K562 (cell line): ENCODE data around the gene DPH5. TPM values are rescaled to one million over a fixed set of nuclear protein-coding genes. Genes with fewer than 3 reads are reported as not detected.

Experiments used
- FOXK2 ChIP-seq, 2 experiments: fragments of 450-650 bp; IDR thresholded peaks in 1 of 2; conservative IDR thresholded peaks in 1 of 2; 2 replicates each; pipeline ENCODE4 v1.6.1; 2016; ENCODE audit warnings: low read depth in 2 of 2, mild to moderate bottlenecking in 1 of 2
- RERE ChIP-seq: sonication (generic); formaldehyde crosslinking; IDR thresholded peaks from 2 replicates; pipeline ENCODE4 v1.8.0; 2023; ENCODE audit warnings: missing genetic modification reagents, mild to moderate bottlenecking, borderline replicate concordance
- ZBTB17 ChIP-seq: fragments of 450-650 bp; formaldehyde crosslinking; IDR thresholded peaks from 2 replicates; pipeline ENCODE4 v1.4.0; 2020; ENCODE audit warnings: mild to moderate bottlenecking
- polyA plus RNA-seq, 8 experiments: library from polyadenylated mRNA; depleted of rRNA in 4 of 8; stranded (reverse) in 5 of 8; unstranded in 3 of 8; fragments of >200 nt; fragmentation: Nextera tagmentation in 2 of 8; fragmentation: Illumina TruSeq in 1 of 8; extraction: Ambion mirVana in 2 of 8; extraction: Trizol in 1 of 8; gene quantifications; 2 replicates each; pipeline versions ENCODE4 v1.2.1 to v1.2.3, GENCODE V29; 2011 to 2014; ENCODE audit warnings: inconsistent platforms in 1 of 8, missing spikeins in 1 of 8
- total RNA-seq, 7 experiments: library from RNA; depleted of rRNA in 6 of 7; stranded (reverse); fragments of >200 nt in 6 of 7; fragmentation: Illumina TruSeq in 2 of 7; extraction: Trizol in 2 of 7; gene quantifications; 2 replicates each; pipeline versions ENCODE4 v1.2.1 to v1.2.3, GENCODE V29; 2011 to 2021; ENCODE audit warnings: low replicate concordance in 1 of 7

DPH5 gene
- total and polyA plus RNA-seq, 9 of the 15 experiments (the other 6 are each of a cell fraction or from before 2014, with no cell fraction given) = 37.6 to 159 (median 89.7) TPM

GRCh38 chr1:100949515-100950158 is 75.9 kb downstream of the DPH5 start (continued):
- TF ChIP-seq RERE (CRISPR knock-in tag) = 0 out of 2 replicates have a peak, but pooled peaks have one; percentile 58
- TF ChIP-seq ZBTB17 = peak; percentile 47; the same call in 1 of the 2 replicates
- TF ChIP-seq FOXK2 (conservative IDR thresholded peaks at IDR 0.05 in 1 of 2, IDR thresholded peaks at IDR 0.05 in 1 of 2; ENCODE audit: low read depth in 2 of 2) = peak; percentile 68 to 71; a peak in 3 of 4 replicates
